ENCODE measurements around the gene PGS1.
"Not testable (repeated sequence)": the region's sequence is repeated elsewhere in the genome, so short reads cannot be mapped to it uniquely, and the experiment has no call there.

Gene PGS1

DNA sequence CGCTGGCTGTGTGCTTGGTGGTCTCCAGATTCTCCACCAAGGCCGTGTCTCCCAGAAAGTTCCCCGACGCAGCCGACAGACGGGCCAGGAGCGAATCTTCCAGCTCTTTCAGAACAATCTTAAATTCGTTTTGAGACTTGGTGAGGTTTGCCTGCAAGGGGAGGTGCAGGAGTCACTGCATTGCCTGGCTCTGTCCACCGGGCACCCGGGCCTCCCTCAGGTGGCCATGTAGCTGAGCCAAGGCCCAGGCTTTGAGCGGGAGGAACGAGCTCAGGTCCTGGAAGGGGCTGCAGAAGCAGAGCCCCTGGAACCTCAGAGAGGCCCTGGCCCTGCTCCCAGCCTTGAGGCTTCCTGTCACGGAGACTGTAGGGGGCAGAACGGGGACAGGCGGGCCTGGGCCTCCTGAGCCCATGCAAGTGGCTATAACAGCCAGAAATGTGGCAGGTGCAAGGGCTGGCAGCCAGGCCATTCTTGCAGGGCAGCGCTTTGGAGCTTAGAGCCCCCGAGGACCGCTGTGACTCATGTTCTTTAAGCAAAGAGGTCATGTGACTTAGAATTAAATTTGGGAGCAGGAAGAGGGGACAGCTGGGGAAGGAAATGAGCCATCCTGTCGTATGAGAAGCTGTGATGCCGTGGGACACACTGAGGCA, 72.4 kb downstream of the PGS1 start:
- no peak for DNase-seq

DNA sequence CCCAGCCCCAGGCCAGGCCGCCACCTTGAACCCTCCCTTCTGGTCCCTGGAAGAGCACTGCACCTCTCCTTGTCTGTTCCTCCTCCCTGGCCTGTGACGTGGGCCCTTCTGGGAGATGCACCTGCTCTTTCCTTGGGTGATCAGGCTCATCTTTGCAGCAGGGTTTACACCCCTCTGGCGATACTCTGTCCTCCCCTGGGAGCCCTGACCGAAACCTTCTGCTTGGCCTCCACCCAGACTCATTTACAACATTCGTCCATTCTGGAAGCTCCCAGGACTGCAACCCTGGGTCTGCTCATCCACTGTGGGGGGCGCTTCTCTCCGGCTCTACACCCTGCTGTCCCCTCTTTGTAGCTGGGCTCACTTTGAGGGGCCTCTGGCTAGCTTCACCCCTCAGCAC, 73.3 kb downstream of the PGS1 start:
- no peak for DNase-seq

DNA sequence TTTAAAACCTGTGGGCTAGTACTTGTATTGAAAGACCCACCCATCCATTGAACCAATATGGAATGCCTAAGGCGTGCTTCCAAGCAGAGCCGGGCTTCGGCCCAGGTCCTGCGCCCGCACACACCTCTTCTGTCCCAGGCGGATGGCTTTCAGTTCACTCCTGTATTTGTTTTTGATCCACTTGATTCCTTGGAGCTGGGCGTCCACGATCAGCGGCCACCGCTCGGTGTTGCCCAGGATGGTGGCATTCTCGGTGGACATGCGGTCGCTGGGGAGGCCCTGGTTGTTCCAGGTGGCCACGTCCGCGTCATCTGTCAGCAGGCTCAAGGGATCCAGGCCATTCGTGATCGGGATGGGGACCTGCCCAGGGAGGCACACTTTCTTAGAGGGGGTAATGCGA, 75.9 kb downstream of the PGS1 start:
- DNase-seq, result no peak

DNA sequence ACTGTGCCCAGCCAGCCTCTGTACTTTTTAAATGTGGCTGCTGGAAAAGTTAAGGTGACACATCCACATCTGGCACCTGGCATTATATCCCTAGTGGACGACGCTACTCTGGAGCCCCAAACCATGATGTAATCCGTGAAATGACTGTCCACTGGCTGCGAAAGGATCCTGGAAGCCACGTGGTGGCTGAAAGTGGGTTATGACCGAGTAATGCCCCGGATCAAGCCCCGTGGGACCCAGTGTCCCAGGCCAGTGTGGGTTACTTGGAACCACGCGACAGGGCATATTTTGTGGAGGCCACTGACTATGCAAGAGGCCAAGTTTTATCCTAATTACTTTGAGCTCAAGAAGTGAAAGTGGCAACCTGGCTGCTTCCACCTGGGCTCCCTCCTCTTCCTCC, 79.6 kb downstream of the PGS1 start:
- DNase-seq, result no peak

DNA sequence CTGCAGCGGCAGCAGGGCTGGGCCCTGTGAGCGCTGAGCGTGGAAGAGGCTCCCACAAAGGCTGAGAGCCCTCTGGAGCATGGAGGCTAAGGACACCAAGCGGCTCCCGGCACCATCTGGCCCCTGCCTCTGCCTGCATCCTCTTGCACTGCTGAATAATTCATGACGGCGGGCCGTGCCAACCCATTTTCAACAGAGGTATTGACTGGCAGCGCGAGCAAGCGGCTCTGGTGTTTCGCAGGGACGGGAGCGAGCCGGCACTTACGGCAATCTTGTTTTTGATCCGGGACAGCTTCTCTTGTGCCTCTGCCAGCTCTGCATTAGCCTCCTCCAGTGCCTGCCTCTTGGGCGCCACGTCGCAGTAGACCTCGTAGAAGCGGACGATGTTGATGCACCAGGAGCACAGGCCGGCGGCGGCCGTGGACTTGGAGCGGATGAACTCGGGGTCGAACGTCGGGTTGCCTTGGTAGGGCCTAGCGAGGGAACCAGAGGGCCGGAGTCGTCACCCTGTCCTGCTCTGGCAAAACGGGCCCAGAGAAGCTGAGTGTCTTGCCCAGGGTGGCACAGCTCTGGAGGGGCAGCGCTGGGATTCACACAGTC, 80.4 kb downstream of the PGS1 start:
- DNase-seq, result no peak

DNA sequence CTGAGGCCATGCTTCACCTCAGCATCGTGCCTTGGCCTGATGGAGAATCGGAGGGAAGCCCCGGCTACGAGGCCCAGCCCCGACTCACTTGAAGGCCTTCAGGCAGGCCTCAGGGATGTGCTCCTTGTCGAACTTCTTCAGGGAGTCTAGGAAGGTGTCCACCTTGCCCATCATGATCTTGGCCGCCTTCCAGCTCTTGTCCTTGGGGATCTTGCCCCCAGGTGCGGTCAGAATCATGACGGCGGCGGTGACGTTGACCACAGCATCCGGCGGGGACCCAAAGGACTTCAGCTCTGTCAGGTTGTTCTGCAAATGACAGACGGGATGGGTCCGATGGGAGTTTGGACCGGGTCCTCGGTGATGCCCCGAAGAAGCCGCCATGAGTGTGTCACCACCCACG, 81.2 kb downstream of the PGS1 start:
- DNase-seq, result no peak

DNA sequence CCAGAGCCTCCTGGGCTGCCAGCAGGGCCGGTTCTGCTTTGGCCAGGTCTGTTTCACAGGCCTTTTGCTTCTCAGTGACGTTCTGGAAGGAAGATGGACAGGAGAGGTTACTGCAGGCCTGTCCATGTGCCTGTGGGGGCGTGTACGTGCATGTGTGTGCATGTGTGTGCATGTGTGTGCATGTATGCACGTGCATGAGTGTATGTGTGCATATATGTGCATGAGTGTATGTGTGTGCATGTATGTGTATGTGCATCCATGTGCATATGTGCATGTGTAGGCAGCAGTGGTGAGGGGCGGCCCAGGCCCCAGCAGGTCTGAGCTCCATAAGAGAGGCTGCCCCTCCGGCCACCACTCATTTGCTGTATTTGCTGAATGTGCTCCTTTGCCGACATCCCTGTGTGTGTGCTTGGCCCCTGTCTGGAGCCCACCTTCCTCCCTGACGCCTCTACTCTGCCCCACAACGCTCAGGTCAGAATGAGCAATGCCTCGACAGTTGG, 81.8 kb downstream of the PGS1 start:
- no peak for DNase-seq

DNA sequence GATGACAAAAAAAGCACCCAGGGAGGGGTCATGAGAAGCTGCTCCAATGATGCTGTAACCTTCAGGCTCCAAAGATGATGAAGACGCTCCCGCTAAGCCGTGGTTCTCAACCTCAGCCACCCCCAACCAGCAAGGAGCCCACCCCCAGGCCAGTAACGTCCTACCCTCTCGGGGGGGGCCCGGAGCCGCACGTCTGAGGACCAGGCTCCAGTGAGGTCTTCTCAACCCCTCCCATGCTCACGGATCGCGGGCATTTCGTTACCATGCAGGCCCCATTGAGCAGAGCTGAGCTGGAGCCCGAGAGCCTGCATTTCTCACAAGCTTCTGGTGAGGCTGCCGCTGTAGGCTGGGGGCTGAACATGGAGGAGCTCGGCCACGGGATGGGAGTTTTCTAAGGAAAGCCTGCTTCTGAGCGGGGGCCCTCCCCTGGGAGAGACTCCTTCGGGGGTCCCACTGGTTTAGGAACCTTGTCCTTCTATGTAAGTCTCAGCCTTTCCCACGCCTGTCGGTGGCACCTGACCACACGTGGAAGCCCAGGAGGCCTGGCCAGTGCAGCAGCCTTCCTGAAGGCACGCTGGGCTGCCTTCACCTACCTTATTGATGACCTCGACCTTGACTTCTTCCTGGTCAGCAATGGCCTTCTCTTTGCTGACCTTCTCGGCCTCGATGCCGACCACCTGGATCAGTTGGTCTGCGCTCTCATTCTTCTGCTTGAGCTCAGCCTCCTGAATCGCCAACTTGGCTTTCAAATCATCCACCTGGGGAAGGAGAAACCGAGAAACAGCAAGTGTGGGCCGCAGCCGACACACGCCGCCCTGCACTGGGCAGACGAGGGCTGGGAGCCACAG, 82.7 kb downstream of the PGS1 start:
- DNase-seq, result no peak

DNA sequence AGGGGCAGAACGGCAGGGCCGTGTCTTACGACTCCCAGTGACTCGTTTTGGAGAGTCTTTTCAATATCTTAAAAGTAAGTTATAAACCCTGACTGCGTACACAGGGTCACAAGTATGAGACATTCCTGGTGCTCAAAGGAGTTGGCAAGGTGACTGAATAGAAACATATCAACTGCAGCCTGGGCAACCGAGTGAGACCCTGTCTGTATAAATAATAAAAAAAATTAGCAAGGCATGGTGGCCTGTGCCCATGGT, 83.3 kb downstream of the PGS1 start:
- DNase-seq, result no peak

DNA sequence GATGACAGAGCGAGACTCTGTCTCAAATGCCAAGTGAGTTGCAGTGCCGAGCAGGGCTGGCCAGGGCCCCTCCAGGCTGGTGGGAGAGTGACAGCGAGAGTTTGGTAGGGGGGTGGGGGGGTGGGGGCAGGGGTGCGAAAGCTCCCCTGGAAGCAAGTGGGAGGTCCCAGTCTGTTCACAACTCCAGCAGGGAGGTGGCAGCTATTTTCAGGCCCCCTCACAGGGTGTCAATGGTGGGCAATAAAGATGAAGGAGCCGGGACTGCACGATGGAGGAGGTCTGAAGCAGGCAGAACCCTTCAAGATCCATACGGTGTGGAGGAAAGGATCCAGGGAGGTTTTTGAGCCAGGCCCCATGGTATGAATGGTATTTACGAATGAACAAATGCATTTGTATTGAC, 83.7 kb downstream of the PGS1 start:
- DNase-seq, result no peak

DNA sequence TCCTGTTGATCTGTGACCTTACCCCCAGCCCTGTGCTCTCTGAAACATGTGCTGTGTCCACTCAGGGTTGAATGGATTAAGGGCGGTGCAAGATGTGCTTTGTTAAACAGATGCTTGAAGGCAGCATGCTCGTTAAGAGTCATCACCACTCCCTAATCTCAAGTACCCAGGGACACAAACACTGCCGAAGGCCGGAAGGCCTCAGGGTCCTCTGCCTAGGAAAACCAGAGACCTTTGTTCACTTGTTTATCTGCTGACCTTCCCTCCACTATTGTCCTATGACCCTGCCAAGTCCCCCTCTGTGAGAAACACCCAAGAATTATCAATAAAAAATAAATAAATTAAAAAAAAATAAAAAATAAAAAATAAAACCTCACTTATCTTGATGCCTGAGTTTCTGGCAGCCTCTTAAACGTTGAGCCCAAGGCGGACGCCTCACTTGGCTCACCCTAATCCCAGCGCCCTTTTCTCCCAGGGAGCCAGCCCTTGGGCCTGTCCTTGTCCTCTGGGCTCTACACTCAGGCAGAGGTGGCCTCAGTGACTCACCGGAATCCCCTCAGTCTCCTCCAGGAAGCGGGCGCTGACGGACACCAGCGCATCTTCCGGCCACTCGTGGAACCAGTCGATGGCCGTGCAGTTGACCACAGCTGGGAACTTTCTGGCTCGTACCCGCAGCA, 87.8 kb downstream of the PGS1 start:
- not testable (repeated sequence) for DNase-seq

DNA sequence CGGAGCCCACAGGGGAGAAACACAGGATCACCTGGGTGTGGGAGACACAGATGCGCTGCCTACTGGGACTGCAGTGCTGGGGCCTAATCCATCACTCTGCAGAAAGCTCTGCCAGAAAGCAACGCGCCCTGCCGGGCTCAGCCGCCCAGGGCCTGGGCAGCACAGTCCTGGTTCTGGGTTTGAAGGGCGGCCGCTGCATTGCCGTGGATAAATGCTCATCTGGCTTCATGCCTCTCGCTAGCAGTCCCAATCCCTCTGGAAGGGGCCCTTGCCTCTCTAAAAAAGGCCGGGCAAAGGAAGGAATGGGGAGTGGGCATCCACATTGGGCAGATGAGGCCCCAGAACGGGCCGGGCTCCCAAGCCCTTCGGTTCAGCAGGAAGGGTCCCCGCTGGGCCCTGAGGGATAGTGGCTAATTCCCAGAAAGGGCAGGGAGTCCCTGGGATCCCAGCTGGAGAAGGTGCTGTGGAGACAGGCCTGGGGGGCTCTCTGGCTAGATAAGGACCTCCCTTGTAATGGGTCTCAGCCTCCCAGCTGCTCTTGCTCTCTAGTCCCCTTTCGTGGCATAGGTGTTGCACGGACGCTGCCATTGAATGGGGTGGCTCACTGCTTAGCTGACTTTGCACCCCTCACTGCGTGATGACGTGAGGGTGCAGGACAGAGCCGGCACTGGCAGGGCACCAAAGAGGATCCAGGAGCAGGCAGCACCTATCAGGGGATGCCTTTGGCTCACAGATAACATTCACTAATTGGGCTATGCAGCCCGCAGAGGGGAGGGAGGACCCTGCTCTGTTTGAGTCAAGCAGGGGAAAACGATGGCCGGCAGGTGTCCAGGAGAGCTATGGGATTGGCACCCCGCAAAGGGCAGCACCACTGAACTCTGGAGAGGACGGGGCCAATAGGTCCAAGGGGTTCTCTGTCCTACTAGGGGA, 88.6 kb downstream of the PGS1 start:
- no peak for DNase-seq

DNA sequence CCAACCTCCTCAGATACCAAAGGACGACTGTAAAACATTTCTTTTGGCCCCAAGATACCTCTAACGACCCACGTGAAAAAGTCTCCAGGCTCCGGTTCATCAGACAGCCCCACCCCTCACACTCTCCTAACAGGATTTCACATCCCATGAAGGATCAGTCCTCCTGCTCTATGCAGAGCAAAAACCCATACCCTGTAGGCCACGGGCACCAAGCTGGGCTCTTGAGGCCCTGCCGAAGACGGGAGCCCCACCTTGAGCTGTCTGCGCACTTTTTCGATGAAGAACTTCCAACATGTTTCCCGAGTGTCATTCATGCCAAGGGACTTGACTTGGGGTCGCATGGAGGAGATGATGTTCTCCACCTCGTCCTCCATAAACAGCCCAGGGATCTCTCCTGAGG, 89.9 kb downstream of the PGS1 start:
- DNase-seq, result no peak

DNA sequence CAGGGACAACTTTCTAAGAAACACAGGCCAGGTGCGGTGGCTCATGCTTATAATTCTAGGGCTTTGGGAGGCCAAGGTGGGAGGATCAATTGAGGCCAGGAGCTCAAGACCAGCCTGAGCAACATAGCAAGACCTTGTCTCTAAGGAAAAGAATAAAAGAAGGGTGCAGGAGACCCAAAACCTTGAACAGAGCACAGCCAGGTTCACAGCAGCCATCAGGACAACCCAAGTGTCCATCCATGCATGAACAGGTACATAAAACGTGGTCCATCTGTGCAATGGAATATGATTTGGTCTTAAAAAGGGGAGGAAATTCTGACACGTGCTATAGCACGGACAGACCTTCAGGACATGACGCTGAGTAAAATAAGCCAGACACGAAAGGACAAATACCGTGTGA, 91.0 kb downstream of the PGS1 start:
- DNase-seq, result no peak

DNA sequence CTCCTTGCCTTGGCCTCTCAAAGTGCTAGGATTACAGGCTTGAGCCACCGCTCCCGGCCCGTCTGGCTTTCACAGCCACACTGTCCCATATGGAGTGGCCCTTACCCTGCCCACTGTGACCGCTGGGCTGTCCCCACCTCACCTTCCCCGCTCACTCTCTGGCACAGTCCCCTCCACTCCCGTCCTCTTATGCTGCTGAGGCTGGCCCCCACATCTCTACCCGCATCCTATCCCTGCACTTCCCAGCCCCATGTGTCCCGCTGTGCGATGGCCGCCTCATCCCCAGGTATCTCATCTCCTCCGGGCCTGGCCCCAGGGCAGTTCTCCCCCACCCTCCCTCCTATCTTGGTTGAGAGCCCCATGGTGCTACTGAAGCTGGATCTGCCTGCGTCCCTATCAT, 93.2 kb downstream of the PGS1 start:
- DNase-seq, result no peak

DNA sequence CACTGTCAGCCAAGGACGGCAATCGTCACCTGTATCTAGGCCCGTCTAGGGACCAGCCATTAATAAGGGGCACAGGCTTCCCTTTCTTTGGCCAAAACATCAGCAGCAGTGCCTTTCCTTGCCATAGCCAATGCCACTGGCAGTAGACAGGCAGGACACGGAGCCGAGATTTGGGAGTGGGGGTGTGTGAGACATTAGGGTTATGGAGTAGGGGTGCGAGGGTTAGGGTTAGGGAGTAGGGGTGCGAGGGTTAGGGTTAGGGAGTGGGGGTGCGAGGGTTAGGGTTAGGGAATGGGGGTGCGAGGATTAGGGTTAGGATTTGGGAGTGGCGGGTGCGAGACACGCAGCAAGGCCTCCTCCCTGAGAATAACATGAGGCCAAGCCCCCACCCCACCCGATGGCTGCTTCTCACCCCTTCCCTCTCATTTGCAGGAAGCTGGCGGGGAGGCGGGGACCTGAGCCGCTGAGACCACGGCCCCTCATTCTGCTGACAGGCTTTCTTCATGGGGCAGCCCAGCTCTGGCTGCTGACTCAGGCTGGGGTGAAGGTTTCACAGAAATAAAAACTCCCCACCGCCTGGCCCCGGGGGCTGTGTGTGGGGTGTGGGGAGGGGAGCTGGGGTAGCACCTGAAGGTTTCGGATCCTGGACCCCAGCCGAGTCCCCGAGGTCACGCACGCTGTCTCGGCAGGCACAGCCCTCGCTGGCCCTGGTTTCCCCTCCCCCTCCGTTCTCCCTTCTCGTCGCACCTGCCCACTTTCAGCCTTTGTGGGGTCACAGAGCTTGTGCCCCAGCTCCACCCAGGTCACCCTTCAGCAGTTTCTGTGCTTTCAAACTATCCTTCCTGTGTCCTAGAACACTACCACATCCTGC, 93.8 kb downstream of the PGS1 start:
- no peak for DNase-seq

DNA sequence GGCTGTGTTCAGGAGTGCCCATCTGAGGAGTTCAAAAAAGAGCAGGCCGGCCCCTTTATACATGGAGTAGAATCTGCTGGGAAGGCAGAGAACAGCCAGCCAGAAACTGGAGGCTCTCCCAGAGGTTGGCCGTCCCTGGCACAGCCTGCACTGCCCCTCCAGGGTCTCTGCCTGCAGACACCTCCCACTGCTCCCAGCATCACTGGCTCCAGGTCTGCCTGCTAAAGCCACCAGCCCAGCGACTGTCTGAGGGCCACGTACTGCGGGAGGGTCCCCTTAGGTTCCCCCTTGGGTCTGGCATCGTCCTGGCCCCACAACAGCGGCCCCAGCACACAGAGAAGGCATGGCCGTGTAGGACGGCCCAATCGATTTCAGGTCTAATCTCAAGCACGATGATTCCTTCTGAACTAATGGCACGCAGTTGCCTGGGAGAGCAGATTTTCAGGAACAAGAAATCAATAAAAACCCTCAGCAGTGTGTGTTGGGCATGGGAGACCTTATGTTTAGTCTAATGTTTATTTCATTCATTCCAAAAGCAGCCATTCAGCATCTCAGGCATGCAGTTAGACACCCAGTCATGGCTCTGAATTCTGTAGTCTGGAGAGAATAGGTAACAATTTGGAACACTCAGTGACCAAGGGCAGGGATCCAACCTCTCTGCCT, 95.6 kb downstream of the PGS1 start:
- DNase-seq, result no peak

Data from fibroblast of skin of right biceps (primary cell).